ENCODE results near the gene EVI5L. TPM values are rescaled to one million over a fixed set of nuclear protein-coding genes. Genes with fewer than 3 reads are reported as not detected.

The EVI5L gene
- total and polyA plus RNA-seq, 2 of the 4 experiments (the other 2 are of a cell fraction): 12.7 to 14.6 TPM

- no peak for TF ChIP-seq CHD1 (IDR thresholded peaks at IDR 0.05; ENCODE audit: low read depth, low read length)
Observed at GRCh38 chr19:7910321-7911161, 80.5 kb downstream of the EVI5L start (continued).

GRCh38 chr19:7911508-7912143, 81.6 kb downstream of the EVI5L start:
- H3K18ac ChIP-seq (ENCODE audit: low read depth, low read length): no peak overlapping the region
- no peak overlapping the region for H2AFZ ChIP-seq (replicated peaks; ENCODE audit: low read length, poor library complexity)
- H4K20me1 ChIP-seq (ENCODE audit: insufficient read depth, low read length): peaks cover 25% of the 10 kb centered on the region
- H3K79me1 ChIP-seq (ENCODE audit: low read depth in 1 of 2, low read length in 2 of 2): peaks cover 0 to 20% of the 10 kb centered on the region in 2 experiments; a peak in 2 of 4 replicates
- H3K9me1 ChIP-seq (ENCODE audit: insufficient read depth, low read length): no peaks in the 10 kb centered on the region; the same call in 1 of the 2 replicates
- no peak overlapping the region for H3K4ac ChIP-seq (ENCODE audit: low read depth, low read length)
- H3K27me3 ChIP-seq (ENCODE audit: control insufficient read depth, insufficient read depth, low read length): peaks cover 9% of the 10 kb centered on the region
- H3K9ac ChIP-seq (ENCODE audit: low read depth, low read length): no peak overlapping the region
- H2BK120ac ChIP-seq (ENCODE audit: low read depth, low read length): no peak overlapping the region
- H3K23ac ChIP-seq (ENCODE audit: low read depth, low read length): no peak overlapping the region
- intact Hi-C loops (cut with micrococcal nuclease) (no loop called here), in situ Hi-C loops (cut with MboI; ENCODE audit: low sequenced_read_pairs) (no loop called here), dilution Hi-C loops (cut with HindIII; ENCODE audit: low sequenced_read_pairs, unreplicated experiment) (no loop called here)
- peaks cover 5% of the 10 kb centered on the region; the same call in 1 of the 2 replicates for H3K4me1 ChIP-seq (ENCODE audit: control insufficient read depth, insufficient read depth, low read length)
- no peak overlapping the region for H3K4me3 ChIP-seq (ENCODE audit: insufficient read depth, low read depth, low read length)
- no peak overlapping the region for H2BK20ac ChIP-seq (ENCODE audit: low read depth, low read length)
- ATAC-seq (ENCODE audit: low read depth) (no peak), DNase-seq (no peak)
- 97% methylated on average over 10 of the region's 18 CpGs; no CpG with 5 or more reads in 1 of the 2 experiments for WGBS, 2 experiments (ENCODE audit: extremely low coverage in 2 of 2, insufficient read length in 1 of 2)
- no peak overlapping the region for H2AK9ac ChIP-seq (replicated peaks; ENCODE audit: low read depth, low read length, poor library complexity)
- no peak overlapping the region for H4K91ac ChIP-seq (ENCODE audit: insufficient read depth, low read depth, low read length)
- no peak overlapping the region for H3K56ac ChIP-seq (ENCODE audit: extremely low read depth, insufficient read depth, low read length)
- H2BK5ac ChIP-seq (ENCODE audit: low read depth, low read length, poor library complexity, severe bottlenecking): no peak overlapping the region
- no peak overlapping the region for H4K5ac ChIP-seq (ENCODE audit: low read depth, low read length)
- H3K9me3 ChIP-seq (ENCODE audit: control insufficient read depth, insufficient read depth, low read length): no peaks in the 10 kb centered on the region
- no peak overlapping the region for H4K8ac ChIP-seq (ENCODE audit: low read depth in 2 of 2, low read length in 2 of 2)
- BruUV-seq (replicated peaks): no TSS peak
- no peak overlapping the region for H2AK5ac ChIP-seq (ENCODE audit: low read depth, low read length)
- no peak overlapping the region for H3K4me2 ChIP-seq (ENCODE audit: low read depth, low read length)
- CTCF ChIA-PET: no interaction called here
- H3K36me3 ChIP-seq (ENCODE audit: control insufficient read depth, insufficient read depth, low read length): peaks cover 30% of the 10 kb centered on the region
- no peak overlapping the region for H2BK15ac ChIP-seq (ENCODE audit: low read depth, low read length)
- POLR2A ChIA-PET (ENCODE audit: unreplicated experiment): no interaction called here
- H3K27ac ChIP-seq (ENCODE audit: insufficient read depth, low read length): no peak overlapping the region
- no peak overlapping the region for H3K14ac ChIP-seq (replicated peaks; ENCODE audit: low read depth, low read length)
- TF ChIP-seq SMC3 (IDR thresholded peaks at IDR 0.05; ENCODE audit: low read depth, low read length) (no peak), CTCF (conservative IDR thresholded peaks at IDR 0.05; ENCODE audit: low read depth, low read length) (no peak), RCOR1 (IDR thresholded peaks at IDR 0.05; ENCODE audit: insufficient replicate concordance, low read length) (no peak), POLR2A (IDR thresholded peaks at IDR 0.05; ENCODE audit: low read depth, low read length) (no peak), CHD1 (IDR thresholded peaks at IDR 0.05; ENCODE audit: low read depth, low read length) (no peak), FOS (IDR thresholded peaks at IDR 0.05; ENCODE audit: low read depth, low read length) (no peak), NFE2L2 (IDR thresholded peaks at IDR 0.05; ENCODE audit: low read depth, low read length) (no peak), BHLHE40 (IDR thresholded peaks at IDR 0.05; ENCODE audit: low read depth, low read length) (no peak), CEBPB (IDR thresholded peaks at IDR 0.05; ENCODE audit: low read depth, low read length) (no peak), USF2 (IDR thresholded peaks at IDR 0.05; ENCODE audit: low read depth, low read length) (no peak), ELK1 (IDR thresholded peaks at IDR 0.05; ENCODE audit: borderline replicate concordance, low read depth, low read length) (no peak)
